HG03575 (cell line): ENCODE measurements around the gene TRMT61B.
A peak's percentile ranks its signal among the peaks of the same experiment; 100 is the strongest.

Source experiments
- ATAC-seq: cut with Tn5 transposase; IDR thresholded peaks from one replicate; pipeline ENCODE4 v1.9.1; 2021; ENCODE audit not compliant: unreplicated experiment, insufficient number of reproducible peaks, low FRiP score; ENCODE audit errors: extremely low read depth

Gene TRMT61B

GRCh38 chr2:28869494-28870145, 489 bp downstream of the TRMT61B start:
- ATAC-seq = peak; percentile 5

- no peak for ATAC-seq
Measured at GRCh38 chr2:28868611-28869010, 1.5 kb downstream of the TRMT61B start.

GRCh38 chr2:28855977-28856376, 14.1 kb downstream of the TRMT61B start:
- no peak for ATAC-seq

- ATAC-seq = no peak
Measured at GRCh38 chr2:28855193-28855592, 14.9 kb downstream of the TRMT61B start.

- ATAC-seq = no peak
Measured at GRCh38 chr2:28842042-28842441, 28.1 kb downstream of the TRMT61B start.

GRCh38 chr2:28838971-28839370, 31.1 kb downstream of the TRMT61B start:
- ATAC-seq = no peak

- no peak for ATAC-seq
Measured at GRCh38 chr2:28835781-28836180, 34.3 kb downstream of the TRMT61B start.

- no peak for ATAC-seq
Measured at GRCh38 chr2:28833740-28834470, 36.2 kb downstream of the TRMT61B start.

GRCh38 chr2:28828382-28828781, 41.7 kb downstream of the TRMT61B start:
- no peak for ATAC-seq

GRCh38 chr2:28824870-28825269, 45.2 kb downstream of the TRMT61B start:
- ATAC-seq = no peak

- no peak for ATAC-seq
Measured at GRCh38 chr2:28824207-28824606, 45.9 kb downstream of the TRMT61B start.

GRCh38 chr2:28822036-28822435, 48.1 kb downstream of the TRMT61B start:
- ATAC-seq = no peak

- no peak for ATAC-seq
Measured at GRCh38 chr2:28821295-28821958, 48.7 kb downstream of the TRMT61B start.

GRCh38 chr2:28818053-28818452, 52.1 kb downstream of the TRMT61B start:
- no peak for ATAC-seq

GRCh38 chr2:28810384-28811285, 59.5 kb downstream of the TRMT61B start, which contains the start of gene SPDYA:
Gene SPDYA (plus strand): TSS chr2:28810834. CDS start chr2:28816015, 5,181 bp downstream.
- ATAC-seq = no peak

- no peak for ATAC-seq
Measured at GRCh38 chr2:28809927-28810326, 60.2 kb downstream of the TRMT61B start.

GRCh38 chr2:28802975-28803429, 67.1 kb downstream of the TRMT61B start:
- no peak for ATAC-seq

- no peak for ATAC-seq
Measured at GRCh38 chr2:28801726-28802125, 68.4 kb downstream of the TRMT61B start.
